BLaER1 (cell line): ENCODE measurements around the gene CRACDL.
"Not testable (repeated sequence)": the region's sequence is repeated elsewhere in the genome, so short reads cannot be mapped to it uniquely, and the experiment has no call there.

Experiments used
- H3K27ac ChIP-seq: shearing (Covaris generic); formaldehyde crosslinking; 2 replicates; pipeline ENCODE4 v1.8.1; 2022
- H3K27me3 ChIP-seq: shearing (Covaris generic); formaldehyde crosslinking; 2 replicates; pipeline ENCODE4 v1.8.1; 2022
- H3K36me3 ChIP-seq: shearing (Covaris generic); formaldehyde crosslinking; 2 replicates; pipeline ENCODE4 v1.8.1; 2022
- H3K4me1 ChIP-seq: shearing (Covaris generic); formaldehyde crosslinking; 2 replicates; pipeline ENCODE4 v1.8.1; 2022
- H3K4me2 ChIP-seq: shearing (Covaris generic); formaldehyde crosslinking; 2 replicates; pipeline ENCODE4 v1.8.1; 2022
- H3K4me3 ChIP-seq: shearing (Covaris generic); formaldehyde crosslinking; 2 replicates; pipeline ENCODE4 v1.8.1; 2022
- H3K9ac ChIP-seq: shearing (Covaris generic); formaldehyde crosslinking; 2 replicates; pipeline ENCODE4 v1.8.1; 2022
- H3K9me3 ChIP-seq: shearing (Covaris generic); formaldehyde crosslinking; 2 replicates; pipeline ENCODE4 v1.8.1; 2022
- H4K20me1 ChIP-seq: shearing (Covaris generic); formaldehyde crosslinking; 2 replicates; pipeline ENCODE4 v1.8.1; 2022
- Cebpa-rat ChIP-seq: shearing (Covaris generic); IDR thresholded peaks from 2 replicates; pipeline ENCODE4 v1.8.1; 2022

Gene CRACDL

DNA sequence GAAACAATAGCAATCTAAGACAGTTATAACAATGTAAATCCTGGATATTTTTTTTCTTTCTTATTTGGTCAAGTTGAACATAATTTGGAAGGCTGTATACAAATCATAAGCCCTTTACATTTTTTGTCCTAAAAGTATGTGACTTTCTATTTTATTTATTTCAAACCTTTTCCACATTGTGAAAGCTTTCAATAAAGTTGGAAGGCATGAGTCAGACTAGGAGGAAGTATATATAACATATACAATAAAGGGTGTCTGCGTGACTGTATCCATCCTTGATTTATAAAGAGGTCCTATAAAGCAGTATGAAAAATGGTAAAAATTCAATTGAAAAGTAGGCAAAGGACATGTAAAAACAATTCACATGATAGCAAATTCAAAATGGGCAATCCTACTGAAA lies 44.4 kb downstream of the CRACDL start:
- no peaks in the 10 kb centered on the region for H3K27me3 ChIP-seq
- no peak overlapping the region for H3K4me2 ChIP-seq
- TF ChIP-seq Cebpa-rat: no peak
- peaks cover 10% of the 10 kb centered on the region for H3K9me3 ChIP-seq
- no peak overlapping the region for H3K27ac ChIP-seq
- H4K20me1 ChIP-seq: no peaks in the 10 kb centered on the region
- peaks cover 9% of the 10 kb centered on the region; the same call in 1 of the 2 replicates for H3K4me1 ChIP-seq
- H3K36me3 ChIP-seq: no peaks in the 10 kb centered on the region
- H3K9ac ChIP-seq: no peak overlapping the region
- H3K4me3 ChIP-seq: no peak overlapping the region

DNA sequence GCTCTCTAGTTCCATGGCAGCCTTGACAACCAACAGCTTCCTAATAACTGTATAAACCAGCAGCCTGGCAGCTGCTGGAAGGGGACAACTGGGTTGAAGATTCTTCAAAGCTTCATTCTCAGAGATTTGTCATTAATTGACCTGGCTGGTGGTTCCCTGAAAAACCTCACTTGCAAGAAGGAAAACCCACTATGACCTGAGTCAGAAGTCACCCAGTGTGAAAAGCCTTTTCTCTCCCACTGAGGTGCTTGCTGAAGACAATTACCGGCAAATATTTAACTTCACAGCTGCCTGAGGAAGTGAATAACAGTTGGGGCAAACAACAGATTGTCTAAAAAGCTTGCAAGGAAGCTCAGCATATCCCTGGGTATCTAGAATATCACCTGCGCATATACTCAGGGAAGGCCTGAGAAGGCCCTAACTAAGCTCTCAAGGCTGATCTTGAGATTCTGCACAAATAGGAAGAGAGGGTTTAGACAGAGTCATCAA lies 49.9 kb downstream of the CRACDL start:
- H3K4me2 ChIP-seq: no peak overlapping the region
- no peak overlapping the region for H3K27ac ChIP-seq
- H3K4me3 ChIP-seq: no peak overlapping the region
- peaks cover 32% of the 10 kb centered on the region for H3K9me3 ChIP-seq
- TF ChIP-seq Cebpa-rat: no peak
- H3K27me3 ChIP-seq: no peaks in the 10 kb centered on the region
- no peaks in the 10 kb centered on the region for H3K4me1 ChIP-seq
- H3K36me3 ChIP-seq: 0 out of 2 replicates have a peak, but pooled peaks cover 3% of the 10 kb centered on the region
- H3K9ac ChIP-seq: no peak overlapping the region
- no peaks in the 10 kb centered on the region for H4K20me1 ChIP-seq

DNA sequence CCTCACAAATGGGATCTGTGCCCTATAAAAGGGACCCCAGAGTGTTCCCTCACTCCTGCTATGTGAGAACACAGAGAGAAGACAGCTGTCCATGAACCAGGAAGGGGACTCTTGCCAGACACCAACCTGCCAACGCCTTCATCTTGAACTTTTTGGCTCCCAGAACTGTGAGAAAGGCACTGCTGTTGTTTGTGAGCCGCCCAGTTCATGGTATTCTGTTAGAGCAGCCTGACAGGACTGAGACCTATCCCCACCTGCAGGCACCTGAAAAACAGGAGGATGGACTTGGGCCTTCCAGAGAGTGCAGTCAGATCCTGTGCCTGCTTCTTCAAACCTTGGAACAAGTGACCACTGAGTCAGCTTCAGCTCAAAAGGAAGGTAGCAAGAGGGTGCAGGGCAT lies 51.4 kb downstream of the CRACDL start:
- H4K20me1 ChIP-seq: no peaks in the 10 kb centered on the region
- no peaks in the 10 kb centered on the region for H3K27me3 ChIP-seq
- no peak overlapping the region for H3K27ac ChIP-seq
- H3K4me3 ChIP-seq: no peak overlapping the region
- no peak overlapping the region for H3K4me2 ChIP-seq
- H3K36me3 ChIP-seq: 0 out of 2 replicates have a peak, but pooled peaks cover 3% of the 10 kb centered on the region
- H3K9ac ChIP-seq: no peak overlapping the region
- peaks cover 32% of the 10 kb centered on the region for H3K9me3 ChIP-seq
- no peaks in the 10 kb centered on the region for H3K4me1 ChIP-seq
- TF ChIP-seq Cebpa-rat: no peak

DNA sequence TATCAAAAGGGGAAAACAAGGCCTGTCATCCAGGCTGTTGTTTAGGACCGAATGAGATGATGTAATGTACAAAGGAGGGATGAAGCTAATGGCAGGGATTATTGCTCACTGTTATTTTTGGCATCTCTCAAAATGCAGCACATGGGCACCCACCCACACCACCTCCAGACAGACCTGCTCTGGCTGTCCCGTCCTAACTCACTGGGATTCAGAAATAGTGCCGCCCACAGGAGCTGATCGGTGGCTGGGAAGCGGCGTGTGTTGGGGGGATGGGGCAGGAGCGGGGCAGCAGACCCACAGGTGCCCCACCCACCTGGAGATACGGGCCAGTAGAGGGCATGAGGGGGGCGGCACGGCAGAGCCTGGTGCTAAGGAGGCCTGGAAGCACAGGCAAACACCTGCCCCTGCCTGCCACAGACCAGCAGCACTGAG lies 52.2 kb downstream of the CRACDL start:
- H3K27ac ChIP-seq: no peak overlapping the region
- no peaks in the 10 kb centered on the region for H4K20me1 ChIP-seq
- no peak overlapping the region for H3K9ac ChIP-seq
- no peaks in the 10 kb centered on the region for H3K27me3 ChIP-seq
- H3K36me3 ChIP-seq: 0 out of 2 replicates have a peak, but pooled peaks cover 3% of the 10 kb centered on the region
- no peak for TF ChIP-seq Cebpa-rat
- H3K4me1 ChIP-seq: no peaks in the 10 kb centered on the region
- no peak overlapping the region for H3K4me3 ChIP-seq
- H3K9me3 ChIP-seq: peaks cover 32% of the 10 kb centered on the region
- H3K4me2 ChIP-seq: no peak overlapping the region

DNA sequence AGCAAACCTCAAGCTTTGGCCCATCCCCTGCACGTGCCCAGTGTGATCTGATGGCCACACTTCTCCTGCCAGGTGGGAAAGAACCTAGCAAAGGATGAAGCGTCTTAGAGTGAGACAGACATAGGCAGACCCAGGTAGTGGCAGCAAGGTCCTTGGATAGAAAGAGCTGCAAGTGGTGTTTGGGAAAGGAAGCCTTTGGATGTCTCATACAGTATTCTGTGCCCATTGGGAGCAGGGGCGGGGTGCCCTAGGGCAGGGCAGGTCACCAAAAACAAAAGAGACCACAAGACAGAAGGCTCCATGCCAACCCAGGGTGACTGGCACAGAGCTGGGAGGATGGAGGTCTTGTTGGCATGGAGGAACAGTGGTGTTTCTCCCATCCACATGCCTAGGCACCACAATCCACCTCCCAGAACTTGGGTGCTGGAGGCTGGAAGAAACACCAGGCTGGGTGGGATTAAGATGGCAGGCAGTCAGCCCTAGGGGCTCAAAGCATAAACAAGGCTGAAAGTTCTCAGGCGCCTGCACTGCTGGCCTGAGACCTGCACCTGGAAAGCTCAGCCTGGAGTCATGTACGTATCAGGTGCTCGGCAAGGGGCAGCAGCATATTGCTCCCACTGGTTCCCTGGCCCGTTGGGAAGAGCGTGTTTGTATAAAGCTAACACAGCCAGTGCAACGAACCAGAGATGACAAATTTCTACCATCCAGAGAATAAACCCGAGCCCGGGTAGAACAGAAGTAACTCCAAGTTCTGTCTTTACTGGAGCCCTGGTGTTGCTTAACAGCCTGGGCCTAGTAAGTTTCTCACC lies 52.9 kb downstream of the CRACDL start:
- Histone ChIP-seq H3K9me3 (peaks cover 32% of the 10 kb centered on the region), H3K4me1 (no peaks in the 10 kb centered on the region), H3K27me3 (no peaks in the 10 kb centered on the region), H3K36me3 (0 out of 2 replicates have a peak, but pooled peaks cover 3% of the 10 kb centered on the region), H3K9ac (no peak overlapping the region), H4K20me1 (no peaks in the 10 kb centered on the region), H3K4me3 (no peak overlapping the region), H3K4me2 (no peak overlapping the region), H3K27ac (no peak overlapping the region)
- TF ChIP-seq Cebpa-rat: no peak

DNA sequence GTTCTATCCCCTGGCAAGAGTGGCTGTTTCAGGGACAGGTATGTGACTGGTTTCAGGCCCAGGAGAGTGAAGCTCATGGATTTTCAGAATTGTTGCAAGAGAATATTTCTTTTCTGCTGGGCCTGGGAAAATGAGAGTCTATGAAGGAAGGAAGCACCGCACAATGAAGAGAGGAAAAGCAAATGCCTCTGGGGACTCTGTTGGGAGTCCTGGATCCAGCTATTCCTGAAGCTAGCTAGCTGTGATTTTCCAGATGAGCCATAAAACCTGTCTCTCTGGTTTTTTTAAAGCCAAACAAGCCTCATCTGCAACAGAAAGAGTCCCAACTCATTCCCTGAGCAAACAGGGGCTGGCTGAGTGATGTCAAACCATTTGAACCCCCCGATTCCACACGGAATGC lies 53.7 kb downstream of the CRACDL start:
- no peak overlapping the region for H3K4me3 ChIP-seq
- no peak overlapping the region for H3K27ac ChIP-seq
- no peaks in the 10 kb centered on the region for H3K27me3 ChIP-seq
- no peaks in the 10 kb centered on the region for H4K20me1 ChIP-seq
- 0 out of 2 replicates have a peak, but pooled peaks cover 3% of the 10 kb centered on the region for H3K36me3 ChIP-seq
- H3K4me1 ChIP-seq: no peaks in the 10 kb centered on the region
- H3K4me2 ChIP-seq: no peak overlapping the region
- TF ChIP-seq Cebpa-rat: no peak
- H3K9ac ChIP-seq: no peak overlapping the region
- peaks cover 27% of the 10 kb centered on the region for H3K9me3 ChIP-seq

DNA sequence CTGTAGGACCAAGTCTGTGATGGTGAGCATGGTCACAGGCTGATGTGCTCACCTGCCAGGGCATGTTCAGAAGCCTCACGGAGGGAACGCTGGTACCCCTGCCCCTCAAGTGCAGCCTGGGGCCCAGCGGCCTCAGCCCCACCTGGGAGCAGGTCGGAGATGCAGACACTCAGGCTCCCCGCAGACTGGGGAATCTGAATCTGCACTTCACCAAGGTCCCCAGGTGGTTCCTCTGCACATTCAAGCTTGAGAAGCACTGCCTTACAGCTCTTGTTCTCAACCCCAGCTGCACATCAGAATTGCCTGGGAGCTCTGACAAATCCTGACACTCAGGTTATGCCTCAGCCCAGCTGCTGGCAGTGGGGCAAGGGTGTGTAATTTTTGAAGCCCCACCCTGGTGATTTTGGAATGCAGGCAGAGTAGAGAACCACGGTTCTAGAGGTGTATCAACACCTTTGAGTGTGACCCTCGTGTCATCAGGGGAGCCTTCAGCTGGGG lies 54.8 kb downstream of the CRACDL start:
- 0 out of 2 replicates have a peak, but pooled peaks cover under 1% of the 10 kb centered on the region for H3K36me3 ChIP-seq
- no peak overlapping the region for H3K9ac ChIP-seq
- no peaks in the 10 kb centered on the region for H3K27me3 ChIP-seq
- no peak for TF ChIP-seq Cebpa-rat
- H3K9me3 ChIP-seq: peaks cover 18% of the 10 kb centered on the region
- no peaks in the 10 kb centered on the region for H4K20me1 ChIP-seq
- no peak overlapping the region for H3K27ac ChIP-seq
- no peaks in the 10 kb centered on the region for H3K4me1 ChIP-seq
- no peak overlapping the region for H3K4me3 ChIP-seq
- H3K4me2 ChIP-seq: no peak overlapping the region

DNA sequence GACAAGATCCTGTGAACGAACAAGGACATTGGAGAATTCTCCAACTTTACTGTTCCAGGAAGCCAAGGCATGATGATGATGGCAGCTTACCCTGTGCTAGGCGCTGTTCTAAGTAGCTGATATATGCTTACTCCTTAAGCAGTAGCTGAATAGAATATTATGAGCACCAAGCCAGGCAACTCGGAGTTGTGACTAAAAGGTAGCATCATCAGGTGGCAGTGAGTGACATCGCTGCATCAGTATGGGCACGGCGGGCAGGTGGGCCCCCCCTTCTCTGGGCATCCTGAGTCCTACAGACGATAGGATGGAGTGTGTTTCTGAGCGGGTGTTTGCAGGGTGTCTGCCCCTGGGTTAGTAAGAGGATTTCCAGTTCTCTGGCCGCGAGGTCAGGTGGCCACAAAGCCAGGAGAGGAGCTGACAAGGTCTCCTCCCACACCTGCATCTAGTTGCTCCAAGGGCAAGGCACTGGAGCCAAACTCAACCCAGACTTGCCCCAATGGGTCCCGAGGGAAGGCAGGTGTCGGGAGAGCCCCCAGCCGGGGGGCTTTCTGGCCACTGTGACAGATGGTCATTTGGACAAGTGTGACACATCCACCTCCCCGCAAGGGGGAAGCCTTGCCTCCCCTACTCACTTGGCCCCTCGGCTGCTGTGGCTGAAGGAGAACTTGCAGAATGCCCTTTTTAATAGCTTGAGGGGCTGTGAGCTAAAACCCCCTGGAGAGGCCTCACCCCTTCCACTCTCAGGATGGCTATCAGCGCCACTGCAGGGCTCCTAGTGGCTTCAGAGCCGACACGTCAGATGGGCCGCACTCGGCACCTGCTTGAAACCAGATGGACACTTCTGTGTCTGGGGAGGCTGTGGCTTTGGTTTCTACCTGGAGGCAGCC lies 55.5 kb downstream of the CRACDL start:
- no peak overlapping the region for H3K4me3 ChIP-seq
- no peak overlapping the region for H3K4me2 ChIP-seq
- no peak overlapping the region for H3K27ac ChIP-seq
- no peaks in the 10 kb centered on the region for H4K20me1 ChIP-seq
- H3K27me3 ChIP-seq: no peaks in the 10 kb centered on the region
- no peaks in the 10 kb centered on the region for H3K4me1 ChIP-seq
- no peak for TF ChIP-seq Cebpa-rat
- H3K9ac ChIP-seq: no peak overlapping the region
- peaks cover 11% of the 10 kb centered on the region for H3K9me3 ChIP-seq
- no peaks in the 10 kb centered on the region for H3K36me3 ChIP-seq

DNA sequence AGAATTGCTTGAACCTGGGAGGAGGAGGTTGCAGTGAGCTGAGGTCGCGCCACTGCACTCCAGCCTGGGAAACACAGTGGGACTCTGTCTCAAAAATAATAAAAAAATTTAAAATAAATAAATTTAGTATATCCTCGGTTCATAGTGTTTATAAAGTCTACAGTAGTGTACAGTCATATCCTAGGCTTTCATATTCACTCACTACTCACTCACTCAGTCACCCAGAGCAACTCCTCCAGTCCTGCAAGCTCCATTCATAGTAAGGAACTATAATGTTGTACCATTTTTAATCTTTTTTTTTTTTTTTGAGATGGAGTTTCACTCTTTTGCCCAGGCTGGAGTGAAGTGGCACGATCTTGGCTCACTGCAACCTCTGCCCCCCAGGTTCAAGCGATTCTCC lies 58.4 kb downstream of the CRACDL start:
- not testable (repeated sequence) for H3K36me3 ChIP-seq, H3K4me1 ChIP-seq, H4K20me1 ChIP-seq, H3K27me3 ChIP-seq, H3K4me3 ChIP-seq, H3K9me3 ChIP-seq, H3K4me2 ChIP-seq, H3K27ac ChIP-seq, H3K9ac ChIP-seq
